IMR-90 (cell line): ENCODE measurements around the gene PARP16. TPM values are rescaled to one million over a fixed set of nuclear protein-coding genes. Genes with fewer than 3 reads are reported as not detected.

Experiments used
- ATAC-seq: fragments of 200-7000 bp; cut with Tn5 transposase; 2 replicates; pipeline ENCODE4 v1.9.1; 2020; ENCODE audit warnings: low read depth, mild to moderate bottlenecking, moderate library complexity
- BruUV-seq: library from RNA; stranded (reverse); fragments of 400-500 nt; replicated peaks from 2 replicates; lab custom pipeline; 2021; lab: Mats Ljungman, UMichigan
- CTCF ChIA-PET: fragments of 300-600 bp; formaldehyde crosslinking; extraction: SDS; loops from one replicate; lab custom pipeline; 2021; ENCODE audit warnings: antibody characterized with exemption; lab: Yijun Ruan, JAX
- POLR2A ChIA-PET: fragments of 300-600 bp; sonication (Branson Sonifier 250); formaldehyde crosslinking; loops from one replicate; lab custom pipeline; 2022; ENCODE audit warnings: antibody characterized with exemption; ENCODE audit not compliant: unreplicated experiment; lab: Charles Lee
- DNase-seq: peaks from one replicate; pipeline ENCODE4 v3.0.0; 2013
- H2AFZ ChIP-seq: replicated peaks from 2 replicates; pipeline ENCODE3; 2013; ENCODE audit warnings: low read length, mild to moderate bottlenecking; ENCODE audit not compliant: poor library complexity
- H2AK5ac ChIP-seq: 2 replicates; pipeline ENCODE4 v1.6.1; 2013; ENCODE audit warnings: low read depth, low read length, inconsistent platforms
- H2AK9ac ChIP-seq: replicated peaks from 2 replicates; pipeline ENCODE3; 2013; ENCODE audit warnings: mild to moderate bottlenecking, low read depth, low read length, moderate library complexity; ENCODE audit not compliant: poor library complexity
- H2BK120ac ChIP-seq: 2 replicates; pipeline ENCODE4 v1.6.1; 2013; ENCODE audit warnings: low read depth, low read length, inconsistent platforms
- H2BK15ac ChIP-seq: 3 replicates; pipeline ENCODE4 v1.6.1; 2013; ENCODE audit warnings: low read depth, low read length, inconsistent platforms
- H2BK20ac ChIP-seq: 2 replicates; pipeline ENCODE4 v1.6.1; 2013; ENCODE audit warnings: low read depth, mild to moderate bottlenecking, inconsistent platforms, low read length, moderate library complexity
- H2BK5ac ChIP-seq: 2 replicates; pipeline ENCODE4 v1.6.1; 2013; ENCODE audit warnings: mild to moderate bottlenecking, low read depth, low read length, inconsistent platforms; ENCODE audit not compliant: poor library complexity, severe bottlenecking
- H3K14ac ChIP-seq: replicated peaks from 2 replicates; pipeline ENCODE4 v1.6.1; 2013; ENCODE audit warnings: low read depth, low read length, inconsistent platforms
- H3K18ac ChIP-seq: 2 replicates; pipeline ENCODE4 v1.6.1; 2013; ENCODE audit warnings: low read depth, low read length, control low read depth
- H3K23ac ChIP-seq: 2 replicates; pipeline ENCODE4 v1.6.1; 2013; ENCODE audit warnings: low read depth, low read length, inconsistent platforms
- H3K27ac ChIP-seq: 2 replicates; pipeline ENCODE4 v1.5.1; 2013; ENCODE audit warnings: mild to moderate bottlenecking, control low read depth, low read length; ENCODE audit not compliant: insufficient read depth
- H3K27me3 ChIP-seq: 2 replicates; pipeline ENCODE4 v1.6.1; 2013; ENCODE audit warnings: low read length; ENCODE audit not compliant: control insufficient read depth, insufficient read depth
- H3K36me3 ChIP-seq: 2 replicates; pipeline ENCODE4 v1.6.1; 2013; ENCODE audit warnings: low read length, mixed read lengths; ENCODE audit not compliant: control insufficient read depth, insufficient read depth
- H3K4ac ChIP-seq: 2 replicates; pipeline ENCODE4 v1.6.1; 2013; ENCODE audit warnings: low read depth, low read length, inconsistent platforms
- H3K4me1 ChIP-seq: 2 replicates; pipeline ENCODE4 v1.6.1; 2013; ENCODE audit warnings: low read length, mixed read lengths; ENCODE audit not compliant: control insufficient read depth, insufficient read depth
- H3K4me2 ChIP-seq: 2 replicates; pipeline ENCODE4 v1.6.1; 2013; ENCODE audit warnings: low read depth, mild to moderate bottlenecking, control low read depth, low read length, moderate library complexity
- H3K4me3 ChIP-seq: 2 replicates; pipeline ENCODE4 v1.5.1; 2013; ENCODE audit warnings: low read depth, mild to moderate bottlenecking, control low read depth, low read length, moderate library complexity; ENCODE audit not compliant: insufficient read depth
- H3K56ac ChIP-seq: 2 replicates; pipeline ENCODE4 v1.6.1; 2013; ENCODE audit warnings: low read length, inconsistent platforms; ENCODE audit not compliant: insufficient read depth; ENCODE audit errors: extremely low read depth
- H3K79me1 ChIP-seq, 2 experiments: 2 replicates each; pipeline ENCODE4 v1.6.1; 2013; ENCODE audit warnings: low read length in 2 of 2, inconsistent platforms in 1 of 2, low read depth in 1 of 2
- H3K9ac ChIP-seq: 2 replicates; pipeline ENCODE4 v1.6.1; 2013; ENCODE audit warnings: low read depth, low read length, control low read depth
- H3K9me1 ChIP-seq: 2 replicates; pipeline ENCODE4 v1.6.1; 2013; ENCODE audit warnings: low read length, inconsistent platforms; ENCODE audit not compliant: insufficient read depth
- H3K9me3 ChIP-seq: 2 replicates; pipeline ENCODE4 v1.6.1; 2013; ENCODE audit warnings: low read length; ENCODE audit not compliant: control insufficient read depth, insufficient read depth
- H4K20me1 ChIP-seq: 2 replicates; pipeline ENCODE4 v1.6.1; 2013; ENCODE audit warnings: low read length, inconsistent platforms; ENCODE audit not compliant: insufficient read depth
- H4K5ac ChIP-seq: 2 replicates; pipeline ENCODE4 v1.6.1; 2013; ENCODE audit warnings: mild to moderate bottlenecking, low read depth, low read length, control low read depth
- H4K8ac ChIP-seq, 2 experiments: 2 replicates each; pipeline ENCODE4 v1.6.1; 2013; ENCODE audit warnings: low read depth in 2 of 2, low read length in 2 of 2, control low read depth in 1 of 2, inconsistent platforms in 1 of 2
- H4K91ac ChIP-seq: 2 replicates; pipeline ENCODE4 v1.6.1; 2013; ENCODE audit warnings: low read depth, low read length, inconsistent platforms; ENCODE audit not compliant: insufficient read depth
- BHLHE40 ChIP-seq: fragments of 150-350 bp; IDR thresholded peaks from 2 replicates; pipeline ENCODE4 v1.6.1; 2016; ENCODE audit warnings: mild to moderate bottlenecking, low read depth, low read length
- CHD1 ChIP-seq: IDR thresholded peaks from 2 replicates; pipeline ENCODE4 v1.6.1; 2012; ENCODE audit warnings: low read depth, low read length, improper control_type of control experiment
- FOS ChIP-seq: fragments of 150-350 bp; IDR thresholded peaks from 2 replicates; pipeline ENCODE4 v1.6.1; 2016; ENCODE audit warnings: low read depth, low read length
- MAFK ChIP-seq: IDR thresholded peaks from 2 replicates; pipeline ENCODE4 v1.6.1; 2012; ENCODE audit warnings: low read depth, low read length, improper control_type of control experiment
- MXI1 ChIP-seq: IDR thresholded peaks from 2 replicates; pipeline ENCODE4 v1.6.1; 2012; ENCODE audit warnings: low read depth, mild to moderate bottlenecking, low read length, moderate library complexity, borderline replicate concordance
- NFE2L2 ChIP-seq: fragments of 150-350 bp; IDR thresholded peaks from 2 replicates; pipeline ENCODE4 v1.6.1; 2016; ENCODE audit warnings: low read depth, mild to moderate bottlenecking, low read length
- POLR2A ChIP-seq: IDR thresholded peaks from 2 replicates; pipeline ENCODE4 v1.6.1; 2012; ENCODE audit warnings: mild to moderate bottlenecking, low read depth, low read length
- RAD21 ChIP-seq: IDR thresholded peaks from 2 replicates; pipeline ENCODE4 v1.6.1; 2012; ENCODE audit warnings: low read length, improper control_type of control experiment
- RCOR1 ChIP-seq: IDR thresholded peaks from 2 replicates; pipeline ENCODE4 v1.6.1; 2012; ENCODE audit warnings: mild to moderate bottlenecking, low read length, improper control_type of control experiment; ENCODE audit not compliant: insufficient replicate concordance
- RFX5 ChIP-seq: IDR thresholded peaks from 2 replicates; pipeline ENCODE4 v1.8.0; 2012; ENCODE audit warnings: low read depth, mild to moderate bottlenecking, low read length, moderate library complexity
- SMC3 ChIP-seq: fragments of 150-350 bp; IDR thresholded peaks from 2 replicates; pipeline ENCODE4 v1.6.1; 2016; ENCODE audit warnings: low read depth, mild to moderate bottlenecking, antibody characterized with exemption, low read length, moderate library complexity
- WGBS, 2 experiments: methylation state at CpG; one replicate each; pipeline versions ENCODE4 v1.1.5 to v1.1.7; 2013; ENCODE audit warnings: missing lambda C conversion rate in 2 of 2; ENCODE audit not compliant: insufficient read length in 1 of 2; ENCODE audit errors: extremely low coverage in 2 of 2; 5-methylcytosine and 5-hydroxymethylcytosine counted together
- dilution Hi-C: fragments of 300-500 bp; cut with HindIII; formaldehyde crosslinking; loops from one replicate; pipeline ENCODE4 v1.14.3; 2018; ENCODE audit warnings: low sequenced_read_pairs; ENCODE audit not compliant: unreplicated experiment
- in situ Hi-C: fragments of 300-500 bp; cut with MboI; formaldehyde crosslinking; loops from 3 replicates; pipeline ENCODE4 v1.14.3; 2019; ENCODE audit warnings: low sequenced_read_pairs, inconsistent platforms, mixed read lengths
- intact Hi-C: fragments of 100-400 bp; cut with micrococcal nuclease; formaldehyde crosslinking; loops from 2 replicates; pipeline ENCODE4 v1.10.0; 2022
- polyA plus RNA-seq, 3 experiments: library from polyadenylated mRNA; depleted of rRNA; stranded (reverse); fragments of >200 nt; gene quantifications; 2 replicates each; pipeline ENCODE4 v1.2.3, GENCODE V29; 2012; ENCODE audit warnings: low replicate concordance in 1 of 3
- total RNA-seq: library from RNA; depleted of rRNA; stranded (reverse); fragments of >200 nt; gene quantifications from 2 replicates; pipeline ENCODE4 v1.2.3, GENCODE V29; 2012
- TF ChIP-seq, protein P1 (sequence below): conservative IDR thresholded peaks from 2 replicates; pipeline ENCODE4 v1.5.1; 2012; ENCODE audit warnings: mild to moderate bottlenecking, low read depth, low read length, improper control_type of control experiment
- TF ChIP-seq, protein P2 (sequence below): fragments of 150-350 bp; IDR thresholded peaks from 2 replicates; pipeline ENCODE4 v1.6.1; 2016; ENCODE audit warnings: low read depth, mild to moderate bottlenecking, low read length, moderate library complexity, borderline replicate concordance
- TF ChIP-seq, protein P3 (sequence below): fragments of 150-350 bp; IDR thresholded peaks from 2 replicates; pipeline ENCODE4 v1.6.1; 2017; ENCODE audit warnings: mild to moderate bottlenecking, antibody characterized with exemption, low read length, low read depth

Gene PARP16
- total and polyA plus RNA-seq, 2 of the 4 experiments (the other 2 are of a cell fraction) = 1.3 to 5.0 TPM

DNA sequence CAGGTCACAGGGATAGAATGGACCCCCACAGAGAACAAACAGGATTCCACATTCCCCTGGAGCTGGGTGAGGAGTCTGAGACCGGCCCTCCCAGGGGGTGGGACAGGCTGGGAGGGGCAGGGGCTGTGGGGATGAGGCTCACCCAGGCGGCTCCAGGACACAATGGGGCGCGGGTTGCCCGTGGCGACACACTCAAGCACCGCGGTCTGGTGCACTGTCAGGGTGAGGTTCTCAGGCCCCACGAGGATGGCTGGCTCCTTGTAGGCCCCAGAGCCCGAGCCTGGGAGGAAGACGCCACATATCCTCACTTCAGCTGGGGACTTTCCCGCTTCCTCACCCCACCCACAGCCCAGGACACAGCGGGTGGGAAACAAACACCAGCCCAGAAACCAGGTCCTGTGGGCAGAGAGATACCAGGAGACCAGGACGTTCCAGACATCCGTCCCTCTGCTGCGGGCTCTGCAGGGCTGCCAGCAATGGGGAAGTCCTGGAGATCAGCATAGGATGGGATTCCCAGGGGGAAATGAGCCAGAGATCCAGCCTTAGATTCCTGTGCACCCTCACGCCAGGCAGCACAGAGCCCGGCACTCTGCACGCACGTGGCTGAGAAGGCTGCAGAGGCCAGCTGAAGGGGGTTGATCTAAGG lies 48.0 kb upstream of the PARP16 start:
- no peak overlapping the region for H3K9ac ChIP-seq
- intact Hi-C loops = no loop called here
- CTCF ChIA-PET = no interaction called here

More for the DNA sequence above, 48.0 kb upstream of the PARP16 start:
- no peak overlapping the region for H3K4me2 ChIP-seq
- POLR2A ChIA-PET = no interaction called here
- no peaks in the 10 kb centered on the region for H3K36me3 ChIP-seq
- no peak overlapping the region for H3K56ac ChIP-seq
- no peak overlapping the region for H2BK120ac ChIP-seq
- no peak overlapping the region for H3K4ac ChIP-seq
- no peak overlapping the region for H2BK15ac ChIP-seq
- dilution Hi-C loops = no loop called here
- peaks cover 68% of the 10 kb centered on the region for H3K27me3 ChIP-seq
- 68% methylated on average over 3 of the region's 20 CpGs; no CpG with 5 or more reads in 1 of the 2 experiments for WGBS, 2 experiments
- H2AK5ac ChIP-seq = no peak overlapping the region
- BruUV-seq = no TSS peak
- H3K9me3 ChIP-seq = no peaks in the 10 kb centered on the region
- no peak overlapping the region for H4K5ac ChIP-seq
- no peaks in the 10 kb centered on the region for H3K9me1 ChIP-seq
- H2AK9ac ChIP-seq = no peak overlapping the region
- H2AFZ ChIP-seq = no peak overlapping the region
- no peak overlapping the region for H2BK5ac ChIP-seq
- in situ Hi-C loops = no loop called here
- H3K27ac ChIP-seq = no peak overlapping the region
- no peak for TF ChIP-seq RAD21
- no peak for TF ChIP-seq FOS
- TF ChIP-seq, protein P1, sequence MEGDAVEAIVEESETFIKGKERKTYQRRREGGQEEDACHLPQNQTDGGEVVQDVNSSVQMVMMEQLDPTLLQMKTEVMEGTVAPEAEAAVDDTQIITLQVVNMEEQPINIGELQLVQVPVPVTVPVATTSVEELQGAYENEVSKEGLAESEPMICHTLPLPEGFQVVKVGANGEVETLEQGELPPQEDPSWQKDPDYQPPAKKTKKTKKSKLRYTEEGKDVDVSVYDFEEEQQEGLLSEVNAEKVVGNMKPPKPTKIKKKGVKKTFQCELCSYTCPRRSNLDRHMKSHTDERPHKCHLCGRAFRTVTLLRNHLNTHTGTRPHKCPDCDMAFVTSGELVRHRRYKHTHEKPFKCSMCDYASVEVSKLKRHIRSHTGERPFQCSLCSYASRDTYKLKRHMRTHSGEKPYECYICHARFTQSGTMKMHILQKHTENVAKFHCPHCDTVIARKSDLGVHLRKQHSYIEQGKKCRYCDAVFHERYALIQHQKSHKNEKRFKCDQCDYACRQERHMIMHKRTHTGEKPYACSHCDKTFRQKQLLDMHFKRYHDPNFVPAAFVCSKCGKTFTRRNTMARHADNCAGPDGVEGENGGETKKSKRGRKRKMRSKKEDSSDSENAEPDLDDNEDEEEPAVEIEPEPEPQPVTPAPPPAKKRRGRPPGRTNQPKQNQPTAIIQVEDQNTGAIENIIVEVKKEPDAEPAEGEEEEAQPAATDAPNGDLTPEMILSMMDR = no peak
- no peak for TF ChIP-seq POLR2A
- no peak for TF ChIP-seq MXI1
- TF ChIP-seq CHD1 = no peak
- TF ChIP-seq, protein P2, sequence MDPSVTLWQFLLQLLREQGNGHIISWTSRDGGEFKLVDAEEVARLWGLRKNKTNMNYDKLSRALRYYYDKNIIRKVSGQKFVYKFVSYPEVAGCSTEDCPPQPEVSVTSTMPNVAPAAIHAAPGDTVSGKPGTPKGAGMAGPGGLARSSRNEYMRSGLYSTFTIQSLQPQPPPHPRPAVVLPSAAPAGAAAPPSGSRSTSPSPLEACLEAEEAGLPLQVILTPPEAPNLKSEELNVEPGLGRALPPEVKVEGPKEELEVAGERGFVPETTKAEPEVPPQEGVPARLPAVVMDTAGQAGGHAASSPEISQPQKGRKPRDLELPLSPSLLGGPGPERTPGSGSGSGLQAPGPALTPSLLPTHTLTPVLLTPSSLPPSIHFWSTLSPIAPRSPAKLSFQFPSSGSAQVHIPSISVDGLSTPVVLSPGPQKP = no peak
- no peak for TF ChIP-seq MAFK
- no peak for TF ChIP-seq RFX5
- TF ChIP-seq NFE2L2 = no peak
- TF ChIP-seq RCOR1 = no peak
- TF ChIP-seq SMC3 = no peak
- TF ChIP-seq, protein P3, sequence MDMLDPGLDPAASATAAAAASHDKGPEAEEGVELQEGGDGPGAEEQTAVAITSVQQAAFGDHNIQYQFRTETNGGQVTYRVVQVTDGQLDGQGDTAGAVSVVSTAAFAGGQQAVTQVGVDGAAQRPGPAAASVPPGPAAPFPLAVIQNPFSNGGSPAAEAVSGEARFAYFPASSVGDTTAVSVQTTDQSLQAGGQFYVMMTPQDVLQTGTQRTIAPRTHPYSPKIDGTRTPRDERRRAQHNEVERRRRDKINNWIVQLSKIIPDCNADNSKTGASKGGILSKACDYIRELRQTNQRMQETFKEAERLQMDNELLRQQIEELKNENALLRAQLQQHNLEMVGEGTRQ = no peak
- no peak for TF ChIP-seq BHLHE40
- no peak overlapping the region for H2BK20ac ChIP-seq
- no peak overlapping the region for H3K14ac ChIP-seq
- H4K91ac ChIP-seq = no peak overlapping the region
- ATAC-seq (no peak), DNase-seq (no peak)
- H4K8ac ChIP-seq = no peak overlapping the region
- H3K18ac ChIP-seq = no peak overlapping the region
- H3K79me1 ChIP-seq = no peaks in the 10 kb centered on the region
- no peaks in the 10 kb centered on the region for H3K4me1 ChIP-seq
- H3K4me3 ChIP-seq = no peak overlapping the region
- no peaks in the 10 kb centered on the region for H4K20me1 ChIP-seq
- H3K23ac ChIP-seq = no peak overlapping the region
